GM21717 (cell line): ENCODE data around the gene MCTP1.

Source experiments
- ATAC-seq: cut with Tn5 transposase; IDR thresholded peaks from one replicate; pipeline ENCODE4 v1.9.1; 2021; ENCODE audit warnings: mild to moderate bottlenecking, moderate library complexity; ENCODE audit not compliant: unreplicated experiment

MCTP1 gene

GRCh38 chr5:94782383-94782782 lies 502.5 kb downstream of the MCTP1 start:
- no peak for ATAC-seq

- no peak for ATAC-seq
Observed at GRCh38 chr5:94779684-94780083, 505.2 kb downstream of the MCTP1 start.

GRCh38 chr5:94778732-94779131 lies 506.2 kb downstream of the MCTP1 start:
- no peak for ATAC-seq

GRCh38 chr5:94778299-94778698 lies 506.6 kb downstream of the MCTP1 start:
- no peak for ATAC-seq

- ATAC-seq = no peak
Observed at GRCh38 chr5:94777056-94777880, 507.6 kb downstream of the MCTP1 start.

- no peak for ATAC-seq
Observed at GRCh38 chr5:94776167-94776566, 508.7 kb downstream of the MCTP1 start.

GRCh38 chr5:94775088-94775487 lies 509.8 kb downstream of the MCTP1 start:
- no peak for ATAC-seq

GRCh38 chr5:94771742-94772141 lies 513.2 kb downstream of the MCTP1 start:
- ATAC-seq = no peak

GRCh38 chr5:94769996-94770395 lies 514.9 kb downstream of the MCTP1 start:
- ATAC-seq = no peak

- no peak for ATAC-seq
Observed at GRCh38 chr5:94761786-94762185, 523.1 kb downstream of the MCTP1 start.

- no peak for ATAC-seq
Observed at GRCh38 chr5:94761055-94761454, 523.8 kb downstream of the MCTP1 start.

- no peak for ATAC-seq
Observed at GRCh38 chr5:94759961-94760360, 524.9 kb downstream of the MCTP1 start.

GRCh38 chr5:94759022-94759421 lies 525.9 kb downstream of the MCTP1 start:
- ATAC-seq = no peak

GRCh38 chr5:94754824-94755223 lies 530.1 kb downstream of the MCTP1 start:
- ATAC-seq = no peak

- no peak for ATAC-seq
Observed at GRCh38 chr5:94751460-94751859, 533.4 kb downstream of the MCTP1 start.

GRCh38 chr5:94750681-94751080 lies 534.2 kb downstream of the MCTP1 start:
- ATAC-seq = no peak

- ATAC-seq = no peak
Observed at GRCh38 chr5:94749042-94749441, 535.9 kb downstream of the MCTP1 start.

- ATAC-seq = no peak
Observed at GRCh38 chr5:94748212-94748611, 536.7 kb downstream of the MCTP1 start.

- ATAC-seq = no peak
Observed at GRCh38 chr5:94747371-94747770, 537.5 kb downstream of the MCTP1 start.

GRCh38 chr5:94746731-94747124 lies 538.2 kb downstream of the MCTP1 start:
- peak; percentile 49 for ATAC-seq

- peak; percentile 76 for ATAC-seq
Observed at GRCh38 chr5:94745786-94746730, 538.8 kb downstream of the MCTP1 start.

- ATAC-seq = no peak
Observed at GRCh38 chr5:94744906-94745305, 540.0 kb downstream of the MCTP1 start.
